CD4-positive, alpha-beta T cell treated with Interleukin-4 for 1 hour (primary cell): ENCODE measurements around the gene CORO2A.
"Not testable (repeated sequence)": the region's sequence is repeated elsewhere in the genome, so short reads cannot be mapped to it uniquely, and the experiment has no call there.

Experiments used
- DNase-seq, 2 donors: peaks; one replicate each; pipeline ENCODE4 v3.0.0-alpha.2; 2020 to 2022

Gene CORO2A

GRCh38 chr9:98134702-98135557 lies 57.5 kb downstream of the CORO2A start:
- no peak for DNase-seq

- no peak for DNase-seq
Measured at GRCh38 chr9:98132806-98133631, 59.4 kb downstream of the CORO2A start.

GRCh38 chr9:98132158-98132557 lies 60.3 kb downstream of the CORO2A start:
- no peak for DNase-seq

GRCh38 chr9:98130576-98131228 lies 61.7 kb downstream of the CORO2A start:
- DNase-seq = no peak

GRCh38 chr9:98130060-98130459 lies 62.4 kb downstream of the CORO2A start:
- DNase-seq = not testable (repeated sequence)

- peak; percentile 21 to 69 for DNase-seq
Measured at GRCh38 chr9:98129451-98129881, 63.0 kb downstream of the CORO2A start.

GRCh38 chr9:98128316-98128715 lies 64.1 kb downstream of the CORO2A start:
- DNase-seq = no peak

- DNase-seq = no peak
Measured at GRCh38 chr9:98127226-98127625, 65.2 kb downstream of the CORO2A start.

- DNase-seq = no peak
Measured at GRCh38 chr9:98124637-98125426, 67.6 kb downstream of the CORO2A start.

GRCh38 chr9:98124091-98124490 lies 68.3 kb downstream of the CORO2A start:
- not testable (repeated sequence) for DNase-seq

GRCh38 chr9:98121058-98121457 lies 71.4 kb downstream of the CORO2A start:
- DNase-seq = peak in 1 of 2 donors; percentile 31

GRCh38 chr9:98120476-98120875 lies 72.0 kb downstream of the CORO2A start:
- DNase-seq = no peak

- DNase-seq = peak; percentile 33 to 58
Measured at GRCh38 chr9:98118640-98119601, 73.5 kb downstream of the CORO2A start, which contains the start of gene TRIM14. Gene TRIM14, minus strand, starts transcription at chr9:98119222. Its CDS starts 34 bp downstream, at chr9:98119188.

GRCh38 chr9:98117984-98118639 lies 74.3 kb downstream of the CORO2A start:
- DNase-seq = peak; percentile 60 to 70

- DNase-seq = not testable (repeated sequence)
Measured at GRCh38 chr9:98117097-98117496, 75.3 kb downstream of the CORO2A start.

- DNase-seq = peak in 1 of 2 donors; percentile 20
Measured at GRCh38 chr9:98109052-98109451, 83.4 kb downstream of the CORO2A start.

GRCh38 chr9:98108531-98109031 lies 83.9 kb downstream of the CORO2A start:
- DNase-seq = peak; percentile 57 to 70

GRCh38 chr9:98107926-98108325 lies 84.5 kb downstream of the CORO2A start:
- no peak for DNase-seq

- no peak for DNase-seq
Measured at GRCh38 chr9:98105006-98105405, 87.4 kb downstream of the CORO2A start.

GRCh38 chr9:98104445-98104881 lies 88.0 kb downstream of the CORO2A start:
- DNase-seq = peak; percentile 16 to 34
